Measurements from ENCODE around the gene CD8B.
"Not testable (repeated sequence)": the region's sequence is repeated elsewhere in the genome, so short reads cannot be mapped to it uniquely, and the experiment has no call there.

- TF ChIP-seq CTCF (conservative IDR thresholded peaks at IDR 0.05); ZFX (IDR thresholded peaks at IDR 0.05): not testable (repeated sequence)
Measured at GRCh38 chr2:86855981-86856380, 5.7 kb downstream of the CD8B start.

Measured in C4-2B (cell line).